ENCODE measurements around the gene KIN.

DNA sequence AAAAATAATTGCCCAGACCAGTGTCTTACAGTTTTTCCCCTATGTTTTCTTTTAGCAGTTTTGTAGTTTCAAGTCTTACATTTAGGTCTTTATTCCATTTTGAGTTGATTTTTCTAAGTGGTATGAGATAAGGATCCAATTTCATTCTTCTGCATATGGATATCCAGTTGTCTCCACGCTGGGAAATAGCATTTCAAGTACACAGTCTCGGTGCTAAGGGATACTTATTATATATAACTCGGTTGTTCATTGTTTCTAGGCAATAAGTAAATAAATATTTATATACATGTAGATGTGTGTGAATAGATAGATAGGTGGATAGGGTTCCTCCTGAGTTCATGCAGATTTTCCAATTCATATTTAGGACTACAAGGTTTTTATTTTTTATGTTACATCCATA is 46.5 kb upstream of the KIN start:
- no peak for TF ChIP-seq POLR2A (IDR thresholded peaks at IDR 0.05; ENCODE audit: extremely low read depth, insufficient read length)
- TF ChIP-seq, protein P1, sequence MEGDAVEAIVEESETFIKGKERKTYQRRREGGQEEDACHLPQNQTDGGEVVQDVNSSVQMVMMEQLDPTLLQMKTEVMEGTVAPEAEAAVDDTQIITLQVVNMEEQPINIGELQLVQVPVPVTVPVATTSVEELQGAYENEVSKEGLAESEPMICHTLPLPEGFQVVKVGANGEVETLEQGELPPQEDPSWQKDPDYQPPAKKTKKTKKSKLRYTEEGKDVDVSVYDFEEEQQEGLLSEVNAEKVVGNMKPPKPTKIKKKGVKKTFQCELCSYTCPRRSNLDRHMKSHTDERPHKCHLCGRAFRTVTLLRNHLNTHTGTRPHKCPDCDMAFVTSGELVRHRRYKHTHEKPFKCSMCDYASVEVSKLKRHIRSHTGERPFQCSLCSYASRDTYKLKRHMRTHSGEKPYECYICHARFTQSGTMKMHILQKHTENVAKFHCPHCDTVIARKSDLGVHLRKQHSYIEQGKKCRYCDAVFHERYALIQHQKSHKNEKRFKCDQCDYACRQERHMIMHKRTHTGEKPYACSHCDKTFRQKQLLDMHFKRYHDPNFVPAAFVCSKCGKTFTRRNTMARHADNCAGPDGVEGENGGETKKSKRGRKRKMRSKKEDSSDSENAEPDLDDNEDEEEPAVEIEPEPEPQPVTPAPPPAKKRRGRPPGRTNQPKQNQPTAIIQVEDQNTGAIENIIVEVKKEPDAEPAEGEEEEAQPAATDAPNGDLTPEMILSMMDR (IDR thresholded peaks at IDR 0.05; ENCODE audit: low read depth, low read length), result no peak
- TF ChIP-seq, protein P2, sequence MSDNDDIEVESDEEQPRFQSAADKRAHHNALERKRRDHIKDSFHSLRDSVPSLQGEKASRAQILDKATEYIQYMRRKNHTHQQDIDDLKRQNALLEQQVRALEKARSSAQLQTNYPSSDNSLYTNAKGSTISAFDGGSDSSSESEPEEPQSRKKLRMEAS (IDR thresholded peaks at IDR 0.05; ENCODE audit: low read depth, low read length), result no peak

All from NB4 (cell line).